ENCODE results near the gene KSR2.

The KSR2 gene

GRCh38 chr12:117640511-117640910, 328.3 kb downstream of the KSR2 start:
- DNase-seq (ENCODE audit: low read depth, low spot score), result no peak

- DNase-seq (ENCODE audit: low read depth, low spot score), result no peak
Measured at GRCh38 chr12:117629454-117629853, 339.3 kb downstream of the KSR2 start.

GRCh38 chr12:117628711-117629110, 340.1 kb downstream of the KSR2 start:
- DNase-seq (ENCODE audit: low read depth, low spot score), result peak; percentile 23

- no peak for DNase-seq (ENCODE audit: low read depth, low spot score)
Measured at GRCh38 chr12:117622741-117623140, 346.0 kb downstream of the KSR2 start.

GRCh38 chr12:117622087-117622486, 346.7 kb downstream of the KSR2 start:
- no peak for DNase-seq (ENCODE audit: low read depth, low spot score)

- DNase-seq (ENCODE audit: low read depth, low spot score), result no peak
Measured at GRCh38 chr12:117607778-117608177, 361.0 kb downstream of the KSR2 start.

GRCh38 chr12:117606945-117607344, 361.8 kb downstream of the KSR2 start:
- no peak for DNase-seq (ENCODE audit: low read depth, low spot score)

GRCh38 chr12:117606024-117606423, 362.8 kb downstream of the KSR2 start:
- DNase-seq (ENCODE audit: low read depth, low spot score), result no peak

- DNase-seq (ENCODE audit: low read depth, low spot score), result no peak
Measured at GRCh38 chr12:117603316-117604113, 365.3 kb downstream of the KSR2 start.

GRCh38 chr12:117599849-117600248, 368.9 kb downstream of the KSR2 start:
- DNase-seq (ENCODE audit: low read depth, low spot score), result no peak

- DNase-seq (ENCODE audit: low read depth, low spot score), result no peak
Measured at GRCh38 chr12:117596968-117597367, 371.8 kb downstream of the KSR2 start.

- DNase-seq (ENCODE audit: low read depth, low spot score), result no peak
Measured at GRCh38 chr12:117595751-117596150, 373.0 kb downstream of the KSR2 start.

- no peak for DNase-seq (ENCODE audit: low read depth, low spot score)
Measured at GRCh38 chr12:117594481-117594880, 374.3 kb downstream of the KSR2 start.

GRCh38 chr12:117593815-117594400, 374.9 kb downstream of the KSR2 start:
- no peak for DNase-seq (ENCODE audit: low read depth, low spot score)

- DNase-seq (ENCODE audit: low read depth, low spot score), result no peak
Measured at GRCh38 chr12:117592588-117593305, 376.0 kb downstream of the KSR2 start.

GRCh38 chr12:117590999-117591398, 377.8 kb downstream of the KSR2 start:
- DNase-seq (ENCODE audit: low read depth, low spot score), result no peak

- no peak for DNase-seq (ENCODE audit: low read depth, low spot score)
Measured at GRCh38 chr12:117590386-117590785, 378.4 kb downstream of the KSR2 start.

GRCh38 chr12:117589021-117589420, 379.8 kb downstream of the KSR2 start:
- no peak for DNase-seq (ENCODE audit: low read depth, low spot score)

GRCh38 chr12:117587631-117588287, 381.0 kb downstream of the KSR2 start:
- peak; percentile 30 for DNase-seq (ENCODE audit: low read depth, low spot score)

- DNase-seq (ENCODE audit: low read depth, low spot score), result no peak
Measured at GRCh38 chr12:117583677-117584225, 385.0 kb downstream of the KSR2 start.

GRCh38 chr12:117583092-117583491, 385.7 kb downstream of the KSR2 start:
- no peak for DNase-seq (ENCODE audit: low read depth, low spot score)
